GM04504 (cell line): ENCODE results near the gene AGK.

Experiments
- DNase-seq: peaks from one replicate; pipeline ENCODE4 v3.0.0-alpha.2; 2012; ENCODE audit warnings: low read depth

AGK gene

GRCh38 chr7:141702892-141703291 lies 151.7 kb downstream of the AGK start:
- no peak for DNase-seq

GRCh38 chr7:141704112-141704511 lies 152.9 kb downstream of the AGK start:
- no peak for DNase-seq

- DNase-seq: no peak
Observed at GRCh38 chr7:141704741-141705140, 153.5 kb downstream of the AGK start.
